ENCODE data around the gene SLC12A7. TPM values are rescaled to one million over a fixed set of nuclear protein-coding genes. Genes with fewer than 3 reads are reported as not detected.

Gene SLC12A7
- total RNA-seq, 4 donors from 2014 or later: 87.2 to 182 (median 116) TPM

GRCh38 chr5:1109542-1110306 is 2.1 kb downstream of the SLC12A7 start:
- H3K27me3 ChIP-seq: no peaks in the 10 kb centered on the region
- TF ChIP-seq POLR2A (IDR thresholded peaks at IDR 0.05) (no peak), CTCF (IDR thresholded peaks at IDR 0.05) (no peak)
- peak overlapping the region; percentile 80 to 96 (median 92) for H3K27ac ChIP-seq
- no peaks in the 10 kb centered on the region for H3K36me3 ChIP-seq
- peak in 1 of 3 donors; percentile 55 for DNase-seq
- peaks cover 4 to 58% (median 16%) of the 10 kb centered on the region in 4 donors for H3K4me1 ChIP-seq
- H3K4me3 ChIP-seq: peak overlapping the region in 3 of 4 donors; percentile 78 to 97 (median 92)
- no peaks in the 10 kb centered on the region for H3K9me3 ChIP-seq

GRCh38 chr5:1108865-1109174 is 3.0 kb downstream of the SLC12A7 start:
- no peaks in the 10 kb centered on the region for H3K36me3 ChIP-seq
- H3K4me3 ChIP-seq: peak overlapping the region in 2 of 4 donors; percentile 92 to 97
- peak overlapping the region; percentile 80 to 96 (median 92) for H3K27ac ChIP-seq
- H3K9me3 ChIP-seq: no peaks in the 10 kb centered on the region
- DNase-seq: no peak
- no peak for TF ChIP-seq POLR2A (IDR thresholded peaks at IDR 0.05)
- TF ChIP-seq CTCF (IDR thresholded peaks at IDR 0.05): no peak
- H3K4me1 ChIP-seq: peaks cover 10 to 67% (median 21%) of the 10 kb centered on the region in 4 donors
- no peaks in the 10 kb centered on the region for H3K27me3 ChIP-seq

- H3K27ac ChIP-seq: peak overlapping the region; percentile 80 to 96 (median 92)
- H3K36me3 ChIP-seq: no peaks in the 10 kb centered on the region
- TF ChIP-seq CTCF (IDR thresholded peaks at IDR 0.05) (no peak), POLR2A (IDR thresholded peaks at IDR 0.05) (no peak)
- H3K9me3 ChIP-seq: no peaks in the 10 kb centered on the region
- H3K4me1 ChIP-seq: peaks cover 13 to 73% (median 25%) of the 10 kb centered on the region in 4 donors
- peak overlapping the region in 2 of 4 donors; percentile 92 to 97 for H3K4me3 ChIP-seq
- H3K27me3 ChIP-seq: no peaks in the 10 kb centered on the region
- DNase-seq: no peak
Measured at GRCh38 chr5:1108023-1108864, 3.6 kb downstream of the SLC12A7 start.

- Histone ChIP-seq H3K4me3 (peak overlapping the region in 2 of 4 donors; percentile 45 to 97), H3K9me3 (no peaks in the 10 kb centered on the region), H3K27ac (peak overlapping the region; percentile 80 to 96 (median 92)), H3K4me1 (peaks cover 15 to 82% (median 28%) of the 10 kb centered on the region in 4 donors), H3K27me3 (no peaks in the 10 kb centered on the region), H3K36me3 (no peaks in the 10 kb centered on the region)
- DNase-seq: peak in 2 of 3 donors; percentile 76 to 80
- TF ChIP-seq POLR2A (IDR thresholded peaks at IDR 0.05): peak in 1 of 2 donors; percentile 22
- TF ChIP-seq CTCF (IDR thresholded peaks at IDR 0.05): peak in 2 of 6 experiments; percentile 19 to 53
Measured at GRCh38 chr5:1107167-1108022, 4.5 kb downstream of the SLC12A7 start.
